SIG-M5 (cell line): Measurements from ENCODE around the gene TCF7L2.

Experiments
- DNase-seq: peaks from one replicate; lab custom pipeline; 2025; lab: John Stamatoyannopoulos, UW

TCF7L2 gene

GRCh38 chr10:113149626-113150025 lies 199.6 kb downstream of the TCF7L2 start:
- DNase-seq = no peak

- DNase-seq = no peak
These were observed 201.2 kb downstream of the TCF7L2 start for GRCh38 chr10:113151190-113151666.

- no peak for DNase-seq
These were observed 203.6 kb downstream of the TCF7L2 start for GRCh38 chr10:113153493-113154102.

- no peak for DNase-seq
These were observed 207.4 kb downstream of the TCF7L2 start for GRCh38 chr10:113157441-113157840.

GRCh38 chr10:113158183-113158582 lies 208.1 kb downstream of the TCF7L2 start:
- no peak for DNase-seq

- DNase-seq = no peak
These were observed 209.5 kb downstream of the TCF7L2 start for GRCh38 chr10:113159563-113159962.

GRCh38 chr10:113160641-113161040 lies 210.6 kb downstream of the TCF7L2 start:
- DNase-seq = no peak

GRCh38 chr10:113161066-113161465 lies 211.0 kb downstream of the TCF7L2 start:
- no peak for DNase-seq

GRCh38 chr10:113162960-113163359 lies 212.9 kb downstream of the TCF7L2 start:
- no peak for DNase-seq

GRCh38 chr10:113165673-113166072 lies 215.6 kb downstream of the TCF7L2 start:
- DNase-seq = no peak

- DNase-seq = no peak
These were observed 217.7 kb downstream of the TCF7L2 start for GRCh38 chr10:113167702-113168101.

GRCh38 chr10:113168584-113168983 lies 218.5 kb downstream of the TCF7L2 start:
- no peak for DNase-seq

- no peak for DNase-seq
These were observed 219.1 kb downstream of the TCF7L2 start for GRCh38 chr10:113169111-113169510.

GRCh38 chr10:113169853-113170460 lies 219.9 kb downstream of the TCF7L2 start:
- no peak for DNase-seq

GRCh38 chr10:113171662-113172061 lies 221.6 kb downstream of the TCF7L2 start:
- no peak for DNase-seq

- DNase-seq = no peak
These were observed 225.1 kb downstream of the TCF7L2 start for GRCh38 chr10:113175176-113175575.

- DNase-seq = no peak
These were observed 226.0 kb downstream of the TCF7L2 start for GRCh38 chr10:113175756-113176651.

GRCh38 chr10:113176652-113177155 lies 226.7 kb downstream of the TCF7L2 start:
- no peak for DNase-seq

GRCh38 chr10:113177156-113177935 lies 227.3 kb downstream of the TCF7L2 start:
- no peak for DNase-seq

- no peak for DNase-seq
These were observed 227.9 kb downstream of the TCF7L2 start for GRCh38 chr10:113177936-113178335.

- no peak for DNase-seq
These were observed 228.7 kb downstream of the TCF7L2 start for GRCh38 chr10:113178771-113179170.

- peak; percentile 22 for DNase-seq
These were observed 229.2 kb downstream of the TCF7L2 start for GRCh38 chr10:113179265-113179664.
